Thyroid gland (tissue), 4 donors: ENCODE data around the gene MPL.

Experiments used
- POLR2A ChIP-seq, 2 donors: fragments of 450-650 bp; IDR thresholded peaks; one replicate each; pipeline ENCODE4 v1.6.1; 2017; ENCODE audit warnings: antibody characterized with exemption in 2 of 2, mild to moderate bottlenecking in 2 of 2, moderate library complexity in 1 of 2
- TF ChIP-seq, protein P1 (sequence below), 6 experiments: fragments of 200-600 bp in 3 of 6; fragments of 450-650 bp in 3 of 6; sonication (generic) in 3 of 6; IDR thresholded peaks; one replicate each; pipeline ENCODE4 v1.5.1; 2016 to 2019; ENCODE audit warnings: antibody characterized with exemption in 6 of 6, mild to moderate bottlenecking in 2 of 6, inconsistent platforms in 1 of 6, moderate library complexity in 1 of 6

DNA sequence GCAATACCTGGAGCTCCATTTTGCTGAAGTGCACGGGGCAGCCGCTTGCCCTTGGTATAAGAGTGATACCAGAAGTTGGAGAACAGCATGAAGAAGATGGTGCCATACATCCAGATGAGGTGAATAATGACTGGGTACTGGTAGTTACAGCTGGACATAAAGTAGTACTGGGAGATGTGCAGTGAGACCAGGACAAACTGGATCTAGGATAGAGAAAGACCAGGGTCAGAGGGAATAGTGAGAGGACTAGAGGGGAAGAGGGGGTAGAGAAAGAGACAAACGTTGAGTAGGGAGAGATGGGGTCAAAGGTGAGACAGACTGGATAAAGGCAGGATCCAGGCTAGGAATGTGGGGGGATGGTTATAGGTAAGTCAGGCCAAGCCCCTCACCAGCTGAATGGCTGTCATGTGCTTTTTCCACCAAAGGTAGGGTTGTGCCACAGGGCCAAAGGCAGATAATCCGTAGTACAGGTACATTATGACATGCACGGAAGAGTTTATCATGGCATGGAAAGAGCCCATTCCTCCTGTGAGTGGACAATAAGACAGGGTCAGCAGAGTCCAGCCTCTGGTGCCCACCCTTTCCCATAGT, 26.4 kb downstream of the MPL start:
- TF ChIP-seq, protein P1, sequence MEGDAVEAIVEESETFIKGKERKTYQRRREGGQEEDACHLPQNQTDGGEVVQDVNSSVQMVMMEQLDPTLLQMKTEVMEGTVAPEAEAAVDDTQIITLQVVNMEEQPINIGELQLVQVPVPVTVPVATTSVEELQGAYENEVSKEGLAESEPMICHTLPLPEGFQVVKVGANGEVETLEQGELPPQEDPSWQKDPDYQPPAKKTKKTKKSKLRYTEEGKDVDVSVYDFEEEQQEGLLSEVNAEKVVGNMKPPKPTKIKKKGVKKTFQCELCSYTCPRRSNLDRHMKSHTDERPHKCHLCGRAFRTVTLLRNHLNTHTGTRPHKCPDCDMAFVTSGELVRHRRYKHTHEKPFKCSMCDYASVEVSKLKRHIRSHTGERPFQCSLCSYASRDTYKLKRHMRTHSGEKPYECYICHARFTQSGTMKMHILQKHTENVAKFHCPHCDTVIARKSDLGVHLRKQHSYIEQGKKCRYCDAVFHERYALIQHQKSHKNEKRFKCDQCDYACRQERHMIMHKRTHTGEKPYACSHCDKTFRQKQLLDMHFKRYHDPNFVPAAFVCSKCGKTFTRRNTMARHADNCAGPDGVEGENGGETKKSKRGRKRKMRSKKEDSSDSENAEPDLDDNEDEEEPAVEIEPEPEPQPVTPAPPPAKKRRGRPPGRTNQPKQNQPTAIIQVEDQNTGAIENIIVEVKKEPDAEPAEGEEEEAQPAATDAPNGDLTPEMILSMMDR (IDR thresholded peaks at IDR 0.05): no peak
- no peak for TF ChIP-seq POLR2A (IDR thresholded peaks at IDR 0.05)
